Measurements from ENCODE around the gene CADPS2.
"Not testable (repeated sequence)": the region's sequence is repeated elsewhere in the genome, so short reads cannot be mapped to it uniquely, and the experiment has no call there.

The CADPS2 gene

GRCh38 chr7:122679813-122680212 lies 206.4 kb downstream of the CADPS2 start:
- H3K4me3 Mint-ChIP-seq = no peak overlapping the region
- DNase-seq (no peak), ATAC-seq (replicated peaks) (no peak)
- H3K27me3 Mint-ChIP-seq = no peaks in the 10 kb centered on the region
- no peaks in the 10 kb centered on the region for H3K4me1 Mint-ChIP-seq (ENCODE audit: low read depth in 2 of 2)
- H3K27ac Mint-ChIP-seq = no peak overlapping the region
- peaks cover 13 to 25% of the 10 kb centered on the region in 2 donors for H3K9me3 Mint-ChIP-seq
- no peaks in the 10 kb centered on the region for H3K36me3 Mint-ChIP-seq (ENCODE audit: insufficient read depth)

GRCh38 chr7:122679269-122679709 lies 207.0 kb downstream of the CADPS2 start:
- H3K4me3 Mint-ChIP-seq; ATAC-seq (replicated peaks); H3K27ac Mint-ChIP-seq; H3K4me1 Mint-ChIP-seq (ENCODE audit: low read depth in 2 of 2); DNase-seq; H3K36me3 Mint-ChIP-seq (ENCODE audit: insufficient read depth); H3K27me3 Mint-ChIP-seq: not testable (repeated sequence)
- peaks cover 14 to 25% of the 10 kb centered on the region in 2 donors for H3K9me3 Mint-ChIP-seq

- no peak for ATAC-seq (replicated peaks)
- Mint-ChIP-seq H3K9me3 (peaks cover 16 to 18% of the 10 kb centered on the region in 2 donors), H3K4me3 (no peak overlapping the region), H3K27me3 (no peaks in the 10 kb centered on the region), H3K36me3 (ENCODE audit: insufficient read depth) (no peaks in the 10 kb centered on the region), H3K4me1 (ENCODE audit: low read depth in 2 of 2) (no peaks in the 10 kb centered on the region), H3K27ac (no peak overlapping the region)
- DNase-seq = no peak
These were observed 209.1 kb downstream of the CADPS2 start for GRCh38 chr7:122677149-122677548.

GRCh38 chr7:122676466-122676865 lies 209.8 kb downstream of the CADPS2 start:
- H3K36me3 Mint-ChIP-seq (ENCODE audit: insufficient read depth) = no peaks in the 10 kb centered on the region
- DNase-seq (no peak), ATAC-seq (replicated peaks) (no peak)
- no peaks in the 10 kb centered on the region for H3K4me1 Mint-ChIP-seq (ENCODE audit: low read depth in 2 of 2)
- no peaks in the 10 kb centered on the region for H3K27me3 Mint-ChIP-seq
- H3K4me3 Mint-ChIP-seq = no peak overlapping the region
- H3K27ac Mint-ChIP-seq = no peak overlapping the region
- H3K9me3 Mint-ChIP-seq = peaks cover 18% of the 10 kb centered on the region in 2 donors

- ATAC-seq (replicated peaks) (no peak), DNase-seq (no peak)
- Mint-ChIP-seq H3K4me1 (ENCODE audit: low read depth in 2 of 2) (no peaks in the 10 kb centered on the region), H3K9me3 (peaks cover 20 to 25% of the 10 kb centered on the region in 2 donors), H3K4me3 (no peak overlapping the region), H3K27ac (no peak overlapping the region), H3K27me3 (no peaks in the 10 kb centered on the region), H3K36me3 (ENCODE audit: insufficient read depth) (no peaks in the 10 kb centered on the region)
These were observed 210.6 kb downstream of the CADPS2 start for GRCh38 chr7:122675621-122676020.

GRCh38 chr7:122675011-122675410 lies 211.2 kb downstream of the CADPS2 start:
- no peak for DNase-seq
- no peak overlapping the region for H3K27ac Mint-ChIP-seq
- H3K9me3 Mint-ChIP-seq = peaks cover 20 to 26% of the 10 kb centered on the region in 2 donors
- no peaks in the 10 kb centered on the region for H3K4me1 Mint-ChIP-seq (ENCODE audit: low read depth in 2 of 2)
- no peaks in the 10 kb centered on the region for H3K36me3 Mint-ChIP-seq (ENCODE audit: insufficient read depth)
- H3K27me3 Mint-ChIP-seq = no peaks in the 10 kb centered on the region
- H3K4me3 Mint-ChIP-seq = no peak overlapping the region
- ATAC-seq (replicated peaks) = no peak

GRCh38 chr7:122674502-122674901 lies 211.8 kb downstream of the CADPS2 start:
- no peaks in the 10 kb centered on the region for H3K4me1 Mint-ChIP-seq (ENCODE audit: low read depth in 2 of 2)
- DNase-seq (no peak), ATAC-seq (replicated peaks) (no peak)
- no peaks in the 10 kb centered on the region for H3K27me3 Mint-ChIP-seq
- H3K36me3 Mint-ChIP-seq (ENCODE audit: insufficient read depth) = no peaks in the 10 kb centered on the region
- H3K9me3 Mint-ChIP-seq = peaks cover 17 to 26% of the 10 kb centered on the region in 2 donors
- H3K4me3 Mint-ChIP-seq = no peak overlapping the region
- H3K27ac Mint-ChIP-seq = no peak overlapping the region

GRCh38 chr7:122673951-122674350 lies 212.3 kb downstream of the CADPS2 start:
- no peak for ATAC-seq (replicated peaks)

GRCh38 chr7:122672536-122672935 lies 213.7 kb downstream of the CADPS2 start:
- DNase-seq (no peak), ATAC-seq (replicated peaks) (no peak)
- no peaks in the 10 kb centered on the region for H3K27me3 Mint-ChIP-seq
- no peaks in the 10 kb centered on the region for H3K36me3 Mint-ChIP-seq (ENCODE audit: insufficient read depth)
- H3K9me3 Mint-ChIP-seq = peaks cover 16 to 27% of the 10 kb centered on the region in 2 donors
- H3K4me1 Mint-ChIP-seq (ENCODE audit: low read depth in 2 of 2) = no peaks in the 10 kb centered on the region
- no peak overlapping the region for H3K27ac Mint-ChIP-seq
- H3K4me3 Mint-ChIP-seq = no peak overlapping the region

More at GRCh38 chr7:122673951-122674350, 212.3 kb downstream of the CADPS2 start:
- Mint-ChIP-seq H3K36me3 (ENCODE audit: insufficient read depth) (no peaks in the 10 kb centered on the region), H3K27me3 (no peaks in the 10 kb centered on the region), H3K4me3 (no peak overlapping the region), H3K9me3 (peaks cover 15 to 26% of the 10 kb centered on the region in 2 donors), H3K4me1 (ENCODE audit: low read depth in 2 of 2) (no peaks in the 10 kb centered on the region), H3K27ac (no peak overlapping the region)
- DNase-seq = no peak

GRCh38 chr7:122663733-122664132 lies 222.5 kb downstream of the CADPS2 start:
- no peak for ATAC-seq (replicated peaks)
- no peak for DNase-seq
- H3K36me3 Mint-ChIP-seq (ENCODE audit: insufficient read depth) = no peaks in the 10 kb centered on the region
- H3K27me3 Mint-ChIP-seq = no peaks in the 10 kb centered on the region
- no peak overlapping the region for H3K4me3 Mint-ChIP-seq
- peaks cover 8 to 32% of the 10 kb centered on the region in 2 donors for H3K9me3 Mint-ChIP-seq
- H3K27ac Mint-ChIP-seq = no peak overlapping the region
- no peaks in the 10 kb centered on the region for H3K4me1 Mint-ChIP-seq (ENCODE audit: low read depth in 2 of 2)

- ATAC-seq (replicated peaks) (no peak), DNase-seq (no peak)
- no peak overlapping the region for H3K4me3 Mint-ChIP-seq
- H3K4me1 Mint-ChIP-seq (ENCODE audit: low read depth in 2 of 2) = no peaks in the 10 kb centered on the region
- H3K27me3 Mint-ChIP-seq = no peaks in the 10 kb centered on the region
- no peak overlapping the region for H3K27ac Mint-ChIP-seq
- H3K9me3 Mint-ChIP-seq = peaks cover 6 to 12% of the 10 kb centered on the region in 2 donors
- H3K36me3 Mint-ChIP-seq (ENCODE audit: insufficient read depth) = no peaks in the 10 kb centered on the region
These were observed 227.4 kb downstream of the CADPS2 start for GRCh38 chr7:122658856-122659255.

GRCh38 chr7:122653685-122654084 lies 232.6 kb downstream of the CADPS2 start:
- ATAC-seq (replicated peaks) (no peak), DNase-seq (no peak)
- H3K4me1 Mint-ChIP-seq (ENCODE audit: low read depth in 2 of 2) = no peaks in the 10 kb centered on the region
- no peaks in the 10 kb centered on the region for H3K27me3 Mint-ChIP-seq
- H3K9me3 Mint-ChIP-seq = peaks cover 3 to 21% of the 10 kb centered on the region in 2 donors
- H3K36me3 Mint-ChIP-seq (ENCODE audit: insufficient read depth) = no peaks in the 10 kb centered on the region
- H3K4me3 Mint-ChIP-seq = no peak overlapping the region
- no peak overlapping the region for H3K27ac Mint-ChIP-seq

- Mint-ChIP-seq H3K27me3 (no peaks in the 10 kb centered on the region), H3K4me1 (ENCODE audit: low read depth in 2 of 2) (no peaks in the 10 kb centered on the region), H3K9me3 (peaks cover 6 to 22% of the 10 kb centered on the region in 2 donors), H3K27ac (no peak overlapping the region), H3K36me3 (ENCODE audit: insufficient read depth) (no peaks in the 10 kb centered on the region), H3K4me3 (no peak overlapping the region)
- ATAC-seq (replicated peaks) (no peak), DNase-seq (no peak)
These were observed 233.4 kb downstream of the CADPS2 start for GRCh38 chr7:122652876-122653275.

- Mint-ChIP-seq H3K27me3 (no peaks in the 10 kb centered on the region), H3K9me3 (peaks cover 10 to 30% of the 10 kb centered on the region in 2 donors), H3K27ac (no peak overlapping the region), H3K4me3 (no peak overlapping the region), H3K36me3 (ENCODE audit: insufficient read depth) (no peaks in the 10 kb centered on the region), H3K4me1 (ENCODE audit: low read depth in 2 of 2) (no peaks in the 10 kb centered on the region)
- ATAC-seq (replicated peaks) (no peak), DNase-seq (no peak)
These were observed 234.8 kb downstream of the CADPS2 start for GRCh38 chr7:122651451-122651850.

- H3K36me3 Mint-ChIP-seq (ENCODE audit: insufficient read depth) = no peaks in the 10 kb centered on the region
- no peak for ATAC-seq (replicated peaks)
- H3K4me1 Mint-ChIP-seq (ENCODE audit: low read depth in 2 of 2) = no peaks in the 10 kb centered on the region
- peaks cover 12 to 40% of the 10 kb centered on the region in 2 donors for H3K9me3 Mint-ChIP-seq
- DNase-seq = no peak
- H3K27me3 Mint-ChIP-seq = no peaks in the 10 kb centered on the region
- H3K27ac Mint-ChIP-seq = no peak overlapping the region
- H3K4me3 Mint-ChIP-seq = no peak overlapping the region
These were observed 243.0 kb downstream of the CADPS2 start for GRCh38 chr7:122643250-122643649.
